Osteoblast (primary cell): Measurements from ENCODE around the gene BAIAP2L1. TPM values are rescaled to one million over a fixed set of nuclear protein-coding genes. Genes with fewer than 3 reads are reported as not detected.
A peak's percentile ranks its signal among the peaks of the same experiment; 100 is the strongest.

Source experiments
- DNase-seq: peaks from one replicate; pipeline ENCODE4 v3.0.0; 2011; ENCODE audit warnings: low spot score, mixed read lengths; ENCODE audit not compliant: insufficient read length; ENCODE audit errors: missing footprints
- H2AFZ ChIP-seq: 2 replicates; pipeline ENCODE4 v1.6.0; 2011; ENCODE audit warnings: mild to moderate bottlenecking, low read length
- H3K27ac ChIP-seq: 2 replicates; pipeline ENCODE4 v1.5.1; 2011; ENCODE audit warnings: mild to moderate bottlenecking, low read depth, low read length, moderate library complexity
- H3K27me3 ChIP-seq: 2 replicates; pipeline ENCODE4 v1.6.0; 2012; ENCODE audit warnings: mild to moderate bottlenecking, control low read depth, inconsistent platforms, low read length, moderate library complexity; ENCODE audit not compliant: insufficient read depth
- H3K36me3 ChIP-seq: 2 replicates; pipeline ENCODE4 v1.5.1; 2011; ENCODE audit warnings: mild to moderate bottlenecking, low read length, control low read depth, moderate library complexity; ENCODE audit not compliant: insufficient read depth
- H3K4me1 ChIP-seq: 2 replicates; pipeline ENCODE4 v1.5.1; 2011; ENCODE audit warnings: mild to moderate bottlenecking, low read length, control low read depth, moderate library complexity; ENCODE audit not compliant: insufficient read depth
- H3K4me2 ChIP-seq: 2 replicates; pipeline ENCODE4 v1.6.0; 2011; ENCODE audit warnings: mild to moderate bottlenecking, low read length; ENCODE audit not compliant: insufficient read depth
- H3K4me3 ChIP-seq: fragments of 200-600 bp; sonication (generic); 3 replicates; pipeline ENCODE4 v1.5.1; 2012; ENCODE audit warnings: mild to moderate bottlenecking, low read length, inconsistent platforms; ENCODE audit not compliant: insufficient read depth
- H3K79me2 ChIP-seq: 2 replicates; pipeline ENCODE4 v1.6.0; 2012; ENCODE audit warnings: mild to moderate bottlenecking, low read length, control low read depth, inconsistent platforms; ENCODE audit not compliant: insufficient read depth
- H3K9me3 ChIP-seq: 2 replicates; pipeline ENCODE4 v1.5.1; 2011; ENCODE audit warnings: low read depth, low read length, control low read depth
- H4K20me1 ChIP-seq: 2 replicates; pipeline ENCODE4 v1.6.0; 2012; ENCODE audit warnings: mild to moderate bottlenecking, low read length, control low read depth; ENCODE audit not compliant: insufficient read depth
- CTCF ChIP-seq: IDR thresholded peaks from 2 replicates; pipeline ENCODE4 v1.5.1; 2011; ENCODE audit warnings: mild to moderate bottlenecking, low read depth, low read length, moderate library complexity; ENCODE audit errors: extremely low read depth
- total RNA-seq: library from RNA; depleted of rRNA; stranded (reverse); fragments of >200 nt; gene quantifications from 2 replicates; pipeline ENCODE4 v1.2.3, GENCODE V29; 2012

Gene BAIAP2L1
- total RNA-seq, 1 donor = 10.5 TPM

GRCh38 chr7:98368716-98369115 is 32.2 kb downstream of the BAIAP2L1 start:
- H3K4me1 ChIP-seq = peaks cover 21% of the 10 kb centered on the region
- no peak overlapping the region for H2AFZ ChIP-seq
- no peak for DNase-seq
- no peak overlapping the region for H3K27ac ChIP-seq
- H3K79me2 ChIP-seq = no peaks in the 10 kb centered on the region
- no peaks in the 10 kb centered on the region for H3K27me3 ChIP-seq
- no peak overlapping the region for H3K4me2 ChIP-seq
- no peak for TF ChIP-seq CTCF
- H3K4me3 ChIP-seq = no peak overlapping the region
- H3K9me3 ChIP-seq = no peaks in the 10 kb centered on the region
- H3K36me3 ChIP-seq = no peaks in the 10 kb centered on the region
- no peaks in the 10 kb centered on the region for H4K20me1 ChIP-seq

GRCh38 chr7:98366562-98366938 is 34.3 kb downstream of the BAIAP2L1 start:
- no peaks in the 10 kb centered on the region for H4K20me1 ChIP-seq
- H3K79me2 ChIP-seq = no peaks in the 10 kb centered on the region

GRCh38 chr7:98365863-98366561 is 34.9 kb downstream of the BAIAP2L1 start:
- peak overlapping the region; percentile 55 for H3K4me2 ChIP-seq
- no peaks in the 10 kb centered on the region for H4K20me1 ChIP-seq
- no peaks in the 10 kb centered on the region for H3K79me2 ChIP-seq
- no peaks in the 10 kb centered on the region for H3K9me3 ChIP-seq
- DNase-seq = no peak
- no peaks in the 10 kb centered on the region for H3K36me3 ChIP-seq
- H2AFZ ChIP-seq = peak overlapping the region; percentile 8
- TF ChIP-seq CTCF = no peak
- H3K4me3 ChIP-seq = no peak overlapping the region
- H3K27me3 ChIP-seq = no peaks in the 10 kb centered on the region
- H3K4me1 ChIP-seq = peaks cover 11% of the 10 kb centered on the region
- H3K27ac ChIP-seq = no peak overlapping the region

More at GRCh38 chr7:98366562-98366938, 34.3 kb downstream of the BAIAP2L1 start:
- H3K27me3 ChIP-seq = no peaks in the 10 kb centered on the region
- no peak for TF ChIP-seq CTCF
- H3K9me3 ChIP-seq = no peaks in the 10 kb centered on the region
- no peak overlapping the region for H3K27ac ChIP-seq
- no peak overlapping the region for H3K4me2 ChIP-seq
- no peaks in the 10 kb centered on the region for H3K36me3 ChIP-seq
- no peak overlapping the region for H2AFZ ChIP-seq
- H3K4me3 ChIP-seq = no peak overlapping the region
- peaks cover 16% of the 10 kb centered on the region for H3K4me1 ChIP-seq
- no peak for DNase-seq

- Histone ChIP-seq H3K4me1 (peaks cover 7% of the 10 kb centered on the region), H3K27ac (no peak overlapping the region), H2AFZ (no peak overlapping the region), H3K4me3 (no peak overlapping the region), H3K4me2 (no peak overlapping the region), H3K79me2 (no peaks in the 10 kb centered on the region), H3K36me3 (no peaks in the 10 kb centered on the region), H3K27me3 (no peaks in the 10 kb centered on the region), H3K9me3 (no peaks in the 10 kb centered on the region), H4K20me1 (no peaks in the 10 kb centered on the region)
- no peak for TF ChIP-seq CTCF
- DNase-seq = no peak
Measured at GRCh38 chr7:98364220-98364619, 36.7 kb downstream of the BAIAP2L1 start.
